Superior temporal gyrus (tissue), 1 donor: ENCODE measurements around the gene GALR2.
"Not testable (repeated sequence)": the region's sequence is repeated elsewhere in the genome, so short reads cannot be mapped to it uniquely, and the experiment has no call there.

Experiments
- DNase-seq: peaks from one replicate; pipeline ENCODE4 v3.0.0-alpha.2; 2016; ENCODE audit errors: extremely low spot score

Gene GALR2

GRCh38 chr17:76074390-76075363 is at the start of gene GALR2:
GALR2 (plus strand) TSS chr17:76074781; CDS start chr17:76074884, 103 bp downstream.
- DNase-seq: no peak

DNA sequence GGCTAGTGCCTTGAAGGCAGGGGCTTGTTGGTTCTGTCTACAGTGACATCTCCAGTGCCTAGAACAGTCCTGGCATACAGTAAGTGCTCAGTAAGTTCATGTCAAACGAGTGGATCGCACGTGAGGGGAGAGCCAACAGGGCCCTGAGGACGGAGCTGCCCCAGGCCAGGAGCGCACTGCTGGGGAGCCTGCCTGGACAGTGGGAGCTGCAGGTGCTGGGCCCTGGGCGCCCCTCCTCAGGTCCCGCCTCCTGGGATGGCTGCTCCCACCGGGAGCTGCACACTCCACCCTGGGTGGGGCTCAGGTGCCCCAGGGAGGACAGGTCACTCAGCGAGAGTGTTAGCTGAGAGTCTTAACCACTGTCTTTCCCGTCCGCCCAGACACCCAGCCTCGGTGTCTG is 49.3 kb upstream of the GALR2 start:
- no peak for DNase-seq

DNA sequence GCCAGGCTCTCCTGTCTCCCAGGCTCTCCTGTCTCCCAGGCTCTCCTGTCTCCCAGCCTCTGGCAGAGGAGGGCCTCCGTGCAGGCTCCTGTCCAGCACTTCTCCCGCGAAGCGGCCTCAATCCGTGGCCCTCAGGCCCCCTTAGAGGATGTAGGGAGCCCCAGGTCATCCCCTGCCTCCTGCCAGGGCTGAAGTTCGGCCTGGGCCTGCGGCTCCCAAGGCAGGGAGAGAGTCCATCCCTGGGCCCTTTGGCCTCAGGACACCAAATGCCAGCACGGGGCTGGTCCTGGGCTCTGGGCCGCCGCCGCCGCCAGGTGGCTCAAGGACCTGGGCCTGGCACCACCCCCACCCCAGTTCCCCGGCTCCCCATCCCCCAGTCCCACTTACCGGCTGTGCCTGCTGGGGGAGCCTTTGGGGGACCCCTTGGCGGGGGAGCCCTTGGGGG is 47.8 kb upstream of the GALR2 start:
- DNase-seq: no peak

GRCh38 chr17:76027159-76027839 is 47.3 kb upstream of the GALR2 start, which contains the start of gene EVPL:
EVPL (minus strand) TSS chr17:76027306; CDS start chr17:76027198, 108 bp downstream.
- DNase-seq: no peak

DNA sequence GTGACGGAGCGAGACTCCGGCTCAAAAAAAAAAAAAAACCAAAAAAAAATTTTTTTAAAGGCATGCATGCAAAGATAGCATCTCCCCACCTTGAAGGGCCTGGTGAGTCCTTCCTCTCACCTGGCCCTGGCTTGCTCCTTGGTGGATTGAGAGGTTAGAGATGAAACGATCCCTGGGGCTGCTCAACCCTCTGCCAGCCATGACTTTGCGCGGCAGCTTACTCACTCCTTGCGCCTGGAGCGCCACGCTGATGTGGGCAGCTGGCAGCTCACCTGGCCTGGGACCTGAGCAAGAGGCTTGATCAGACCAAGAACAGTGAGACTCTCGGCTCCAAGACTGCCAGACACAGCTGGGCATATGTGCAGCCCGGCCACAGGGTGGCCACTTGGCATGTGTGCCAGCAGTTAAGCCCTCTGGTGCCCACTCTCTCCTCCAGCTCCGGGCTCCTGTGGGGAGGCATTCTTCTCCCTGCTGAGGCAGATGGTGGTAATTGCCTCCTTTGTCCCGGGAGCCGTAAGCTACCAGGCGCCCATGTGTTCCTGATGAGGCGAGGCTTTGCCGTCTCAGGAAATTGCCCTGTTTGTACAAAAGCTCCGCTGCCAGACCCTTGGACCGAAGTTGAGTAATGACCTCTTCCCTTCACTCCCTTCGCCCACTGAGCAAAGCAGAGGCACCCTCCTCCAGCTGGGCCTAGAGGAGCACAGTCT is 42.4 kb upstream of the GALR2 start:
- no peak for DNase-seq

DNA sequence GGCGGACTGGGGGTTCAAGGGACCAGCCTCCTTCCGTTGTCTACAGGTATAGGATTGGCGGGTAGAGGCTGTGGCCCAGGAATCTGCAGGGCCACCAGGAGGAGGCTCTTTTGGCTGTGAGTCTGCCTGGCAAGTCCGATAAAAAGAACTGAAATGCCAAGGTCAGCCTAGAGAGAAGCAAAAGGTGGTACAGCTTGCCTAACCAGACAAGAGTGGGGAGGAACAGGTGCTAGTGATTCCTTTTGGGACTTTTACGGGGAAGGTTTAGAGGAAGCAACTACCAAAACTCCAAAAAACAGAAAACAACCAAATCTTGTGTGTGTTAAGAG is 41.8 kb upstream of the GALR2 start:
- DNase-seq: no peak

DNA sequence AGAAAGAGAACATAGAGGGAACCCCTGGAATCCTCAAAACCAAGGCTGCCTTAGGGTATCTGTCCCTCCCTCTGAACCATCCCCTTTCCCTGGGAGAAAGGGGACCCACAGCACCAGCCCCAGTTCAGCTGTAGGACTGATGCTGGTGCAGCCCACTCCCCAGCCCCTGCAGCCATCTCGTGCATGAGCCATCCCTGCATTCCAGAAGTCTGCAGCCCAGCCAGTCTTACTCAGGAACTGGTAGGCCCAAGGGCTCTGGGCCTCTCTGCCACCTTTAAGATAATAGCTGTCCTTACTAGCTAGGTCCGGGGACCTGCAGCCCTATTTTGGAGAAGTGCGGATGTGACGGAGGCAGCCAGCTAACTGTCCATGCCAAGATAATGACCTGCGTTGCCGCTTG is 41.4 kb upstream of the GALR2 start:
- no peak for DNase-seq

DNA sequence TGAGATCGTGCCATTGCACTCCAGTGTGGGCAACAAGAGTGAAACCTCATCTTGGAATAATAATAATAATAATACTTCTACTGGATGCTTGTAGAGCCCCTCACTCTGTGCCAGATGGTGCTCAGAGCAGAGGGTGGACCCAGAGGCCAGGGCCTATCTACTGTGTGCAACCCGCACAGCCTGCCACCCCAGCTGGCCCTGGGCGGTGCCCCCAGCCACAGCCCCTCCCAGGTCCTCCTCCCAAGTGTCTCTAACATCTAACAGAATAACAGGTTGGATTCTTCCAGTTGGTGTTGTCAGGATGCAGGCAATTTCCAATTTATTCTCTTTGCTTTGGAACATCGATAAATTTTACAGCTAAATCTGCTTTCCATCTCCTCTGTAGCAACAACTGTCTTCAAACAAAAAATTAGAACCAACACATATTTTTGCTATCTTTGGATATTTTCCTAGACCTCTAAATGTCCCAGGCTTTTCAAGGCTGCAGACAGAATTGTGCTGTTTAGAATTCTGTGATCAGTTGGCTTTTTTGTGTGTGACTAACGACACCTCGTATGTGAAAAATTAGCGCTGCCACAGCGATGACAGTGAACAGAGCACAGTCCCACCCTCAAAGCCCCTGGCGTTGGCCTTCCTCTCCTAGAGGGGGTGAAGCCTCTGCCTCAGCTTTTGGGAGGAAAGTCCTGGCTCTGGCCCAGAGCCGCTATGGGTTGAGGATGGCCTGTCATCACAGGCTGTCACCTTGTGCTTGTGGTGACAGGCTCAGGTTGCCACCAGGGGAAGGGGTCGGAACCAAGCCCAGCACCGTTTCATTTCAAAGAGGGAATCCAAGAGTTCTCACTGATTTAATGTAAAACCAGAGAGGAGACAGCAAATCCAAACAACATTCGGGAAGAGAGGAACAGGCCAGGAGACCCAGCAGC is 39.9 kb upstream of the GALR2 start:
- DNase-seq: no peak

GRCh38 chr17:76036497-76037261 is 37.9 kb upstream of the GALR2 start:
- DNase-seq: no peak

DNA sequence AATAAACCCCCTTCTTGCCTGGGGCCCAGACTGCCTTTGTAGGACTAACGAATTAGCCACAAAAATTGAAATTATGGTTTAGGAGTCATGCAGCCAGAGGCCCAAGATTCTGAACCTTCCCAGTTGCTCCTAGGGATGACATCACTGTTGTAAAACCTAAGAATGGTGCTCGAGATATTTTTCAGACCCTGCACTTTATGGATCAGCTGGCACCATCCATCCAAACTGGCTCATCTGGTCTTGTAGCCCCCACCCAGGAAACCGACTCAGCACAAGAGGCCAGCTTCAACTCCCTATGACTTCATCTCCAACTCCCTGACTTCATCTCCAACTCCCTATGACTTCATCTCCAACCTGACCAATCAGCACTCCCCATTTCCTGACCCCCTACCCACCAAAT is 36.5 kb upstream of the GALR2 start:
- DNase-seq: no peak

DNA sequence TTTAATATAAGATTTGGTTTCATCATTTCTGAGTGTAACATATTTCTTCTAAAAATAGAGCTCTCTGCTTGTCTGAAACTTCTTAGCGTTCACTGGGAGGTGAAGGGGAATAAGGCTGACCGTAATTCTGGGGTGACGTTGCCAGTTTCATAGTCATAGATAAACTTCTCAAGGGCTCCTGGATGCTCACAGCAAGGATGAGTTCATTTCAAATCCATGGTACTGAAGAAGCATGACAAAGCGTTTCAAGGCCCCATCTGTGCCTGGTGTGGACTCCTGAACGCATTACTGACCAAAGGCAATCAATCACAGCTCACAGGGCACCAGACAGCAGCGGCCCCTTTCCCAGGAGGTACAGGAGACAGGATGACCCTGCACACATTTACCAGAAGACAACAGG is 35.5 kb upstream of the GALR2 start:
- no peak for DNase-seq

DNA sequence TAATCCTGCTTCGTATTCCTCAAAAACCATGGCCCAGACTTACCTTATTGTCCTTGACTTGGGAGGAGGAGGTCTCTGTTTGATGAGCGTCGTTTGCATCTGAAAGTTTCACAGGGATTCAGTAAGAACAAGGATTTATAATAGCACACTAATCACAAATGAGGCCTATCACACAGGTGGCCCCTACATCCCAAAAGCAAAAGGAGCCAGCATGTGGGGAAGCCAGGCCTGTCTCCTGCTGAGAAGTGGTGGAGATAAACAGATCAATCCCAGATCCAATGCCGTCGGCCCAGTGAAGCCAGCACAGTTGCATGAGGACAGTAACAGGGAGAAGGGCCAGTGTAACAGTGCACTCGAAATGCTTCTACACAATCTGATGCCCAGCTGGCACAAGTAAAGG is 34.2 kb upstream of the GALR2 start:
- no peak for DNase-seq

DNA sequence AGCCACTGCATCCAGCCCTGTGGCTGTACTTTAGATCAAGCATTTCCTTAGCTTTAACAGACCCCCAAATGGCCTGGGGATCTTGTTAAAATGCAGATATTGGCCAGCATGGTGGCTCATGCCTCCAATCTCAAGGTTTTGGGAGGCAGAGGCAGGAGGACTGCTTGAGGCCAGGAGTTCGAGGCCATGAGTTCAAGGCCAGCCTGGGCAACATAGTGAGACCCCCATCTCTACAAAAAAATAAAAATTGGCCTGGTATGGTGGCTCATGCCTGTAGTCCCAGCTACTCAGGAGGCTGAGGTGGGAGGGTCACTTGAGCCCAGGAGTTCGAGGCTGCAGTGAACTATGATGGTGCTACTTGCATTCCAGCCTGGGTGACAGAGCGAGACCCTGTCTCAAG is 31.7 kb upstream of the GALR2 start:
- not testable (repeated sequence) for DNase-seq

- not testable (repeated sequence) for DNase-seq
Observed at GRCh38 chr17:76044475-76045007, 30.0 kb upstream of the GALR2 start.

DNA sequence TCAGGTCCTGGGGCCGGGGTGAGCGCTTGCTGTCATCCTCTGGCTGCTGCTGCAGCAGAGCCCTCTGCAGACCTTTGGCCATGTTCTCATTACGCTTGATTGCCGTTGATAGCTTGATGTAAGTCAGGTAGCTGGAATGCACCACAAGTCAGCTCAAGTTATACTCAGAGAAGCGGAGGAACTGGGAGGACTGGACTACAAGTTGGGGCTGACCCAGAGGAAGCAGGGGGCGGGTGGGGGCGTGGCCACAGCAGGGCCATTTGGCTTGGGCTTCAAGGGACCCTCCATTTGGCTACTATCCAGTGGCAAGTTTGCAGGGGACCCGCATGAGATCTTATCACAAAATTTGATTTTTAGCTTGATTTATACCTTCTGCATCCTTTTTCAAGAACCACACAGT is 28.5 kb upstream of the GALR2 start:
- no peak for DNase-seq

DNA sequence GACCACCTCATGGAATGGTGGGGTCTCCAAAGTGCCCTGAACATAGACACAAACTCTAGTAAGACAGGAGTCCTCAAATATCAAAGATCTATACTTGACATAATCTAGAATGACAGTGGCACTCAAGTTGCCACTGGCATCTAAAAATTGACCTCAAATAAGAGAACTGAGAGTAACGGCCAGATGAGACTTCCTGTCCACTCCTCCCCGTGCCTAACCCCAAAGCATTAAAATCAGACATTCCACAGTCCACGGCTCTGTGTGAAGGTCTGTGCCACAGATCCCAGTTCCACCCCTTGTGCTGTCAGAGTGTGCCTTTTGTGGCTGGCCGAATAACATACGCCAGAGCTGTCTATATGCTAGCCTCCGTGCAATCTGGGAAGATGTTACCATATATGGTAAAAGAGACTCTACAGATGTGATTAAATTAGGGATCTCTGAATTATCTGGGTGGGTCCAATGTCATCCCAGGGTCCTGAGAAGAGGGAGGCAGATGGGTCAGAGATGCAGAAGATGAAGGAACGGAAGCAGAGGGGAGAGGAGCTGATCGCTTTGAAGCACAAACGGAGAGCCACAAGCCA is 26.5 kb upstream of the GALR2 start:
- DNase-seq: no peak

DNA sequence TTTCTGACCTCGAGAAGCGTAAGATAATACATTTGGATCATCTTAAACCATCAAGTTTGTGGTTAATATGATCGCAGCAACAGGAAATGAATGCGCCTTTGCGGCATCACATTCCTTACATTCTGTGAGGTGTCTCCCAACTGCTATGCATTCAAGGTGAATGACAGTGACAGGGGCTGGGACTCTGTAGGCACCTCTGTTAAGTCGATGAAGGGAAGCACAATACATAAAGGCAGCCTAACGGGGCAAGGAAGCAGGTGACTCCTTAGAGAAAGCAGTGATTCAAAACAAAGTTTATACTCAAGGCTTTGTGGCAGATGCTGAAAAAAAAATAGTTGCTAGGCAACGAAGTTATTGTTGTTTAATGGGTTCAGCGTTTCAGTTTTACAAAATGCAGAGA is 25.9 kb upstream of the GALR2 start:
- DNase-seq: no peak

GRCh38 chr17:76049239-76049638 is 25.3 kb upstream of the GALR2 start:
- DNase-seq: no peak

DNA sequence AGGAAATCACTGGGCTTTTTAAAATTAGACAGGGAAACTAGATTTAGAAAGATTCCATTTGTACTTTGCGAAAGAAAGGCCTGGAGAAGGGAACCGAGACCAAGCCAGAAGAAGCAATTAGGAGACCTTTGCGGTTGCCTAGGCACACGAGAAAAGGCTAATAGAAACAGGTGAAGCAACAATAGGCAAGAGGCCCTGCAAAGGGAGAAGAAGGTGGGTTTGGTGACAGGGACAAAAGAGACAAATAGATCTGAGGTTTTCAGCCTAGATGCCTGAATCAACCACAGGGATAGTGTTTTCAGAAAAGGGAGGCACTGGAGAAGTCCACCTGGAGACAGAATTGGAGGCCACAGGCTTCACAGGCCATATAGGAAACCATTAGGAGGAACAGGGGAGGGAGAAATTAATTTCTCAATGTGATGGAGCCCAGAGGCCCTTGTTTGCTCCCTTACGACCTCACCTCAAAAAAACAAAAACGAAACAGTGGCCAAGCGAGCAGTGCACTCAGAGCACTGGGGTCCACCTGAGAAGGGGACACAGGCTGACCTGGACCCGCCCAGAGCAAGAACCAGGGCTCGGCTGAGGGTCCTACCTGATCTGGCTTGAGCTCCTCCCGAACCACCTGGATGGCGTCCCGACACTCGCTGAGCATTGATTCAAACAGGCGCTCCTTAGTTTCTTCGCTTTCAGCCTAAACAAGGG is 24.6 kb upstream of the GALR2 start:
- no peak for DNase-seq
